ENCODE results near the gene TRIM66.
"Not testable (repeated sequence)": the region's sequence is repeated elsewhere in the genome, so short reads cannot be mapped to it uniquely, and the experiment has no call there.

Gene TRIM66

GRCh38 chr11:8690374-8691342 lies 8.2 kb upstream of the TRIM66 start:
- DNase-seq: no peak

- DNase-seq: peak; percentile 44
These were observed 7.3 kb upstream of the TRIM66 start for GRCh38 chr11:8689726-8690255.

GRCh38 chr11:8688414-8689362 lies 6.2 kb upstream of the TRIM66 start:
- DNase-seq: peak; percentile 95

- no peak for DNase-seq
These were observed 3.9 kb upstream of the TRIM66 start for GRCh38 chr11:8686325-8686724.

GRCh38 chr11:8685820-8686219 lies 3.4 kb upstream of the TRIM66 start:
- no peak for DNase-seq

GRCh38 chr11:8685306-8685705 lies 2.8 kb upstream of the TRIM66 start:
- DNase-seq: no peak

GRCh38 chr11:8684600-8685290 lies 2.3 kb upstream of the TRIM66 start:
- no peak for DNase-seq

GRCh38 chr11:8683115-8683807 lies 796 bp upstream of the TRIM66 start:
- DNase-seq: no peak

GRCh38 chr11:8681837-8682302 lies 595 bp downstream of the TRIM66 start:
- DNase-seq: no peak

GRCh38 chr11:8679006-8679405 lies 3.5 kb downstream of the TRIM66 start:
- no peak for DNase-seq

- DNase-seq: no peak
These were observed 6.0 kb downstream of the TRIM66 start for GRCh38 chr11:8676458-8676857.

GRCh38 chr11:8674859-8675258 lies 7.6 kb downstream of the TRIM66 start:
- DNase-seq: no peak

GRCh38 chr11:8672346-8672745 lies 10.1 kb downstream of the TRIM66 start:
- no peak for DNase-seq

GRCh38 chr11:8671651-8672062 lies 10.8 kb downstream of the TRIM66 start:
- DNase-seq: no peak

- peak; percentile 98 for DNase-seq
These were observed 11.3 kb downstream of the TRIM66 start for GRCh38 chr11:8671193-8671612.

- DNase-seq: not testable (repeated sequence)
These were observed 12.4 kb downstream of the TRIM66 start for GRCh38 chr11:8670081-8670480.

GRCh38 chr11:8665222-8665621 lies 17.2 kb downstream of the TRIM66 start:
- no peak for DNase-seq

- no peak for DNase-seq
These were observed 21.3 kb downstream of the TRIM66 start for GRCh38 chr11:8661001-8661795.

- DNase-seq: peak; percentile 62
These were observed 24.0 kb downstream of the TRIM66 start for GRCh38 chr11:8658321-8659057.

- no peak for DNase-seq
These were observed 26.2 kb downstream of the TRIM66 start for GRCh38 chr11:8656291-8656690.

All from fibroblast of upper back skin (primary cell).